Transverse colon (tissue), 4 donors: ENCODE data around the gene FAH. TPM values are rescaled to one million over a fixed set of nuclear protein-coding genes. Genes with fewer than 3 reads are reported as not detected.

Experiments used
- DNase-seq: peaks from one replicate; pipeline ENCODE4 v3.0.0-alpha.2; 2019
- H3K27ac ChIP-seq, 4 donors: fragments of 200-600 bp; sonication (generic); 2 replicates each; pipeline ENCODE4 v1.5.1; 2016 to 2018; ENCODE audit warnings: inconsistent platforms in 4 of 4
- H3K27me3 ChIP-seq: fragments of 200-600 bp; sonication (generic); 2 replicates; pipeline ENCODE4 v1.5.1; 2017; ENCODE audit warnings: inconsistent platforms
- H3K36me3 ChIP-seq, 4 donors: fragments of 200-600 bp; sonication (generic); 2 replicates each; pipeline ENCODE4 v1.5.1; 2017 to 2019; ENCODE audit warnings: inconsistent platforms in 4 of 4
- H3K4me1 ChIP-seq, 4 donors: fragments of 200-600 bp; sonication (generic); 2 replicates each; pipeline ENCODE4 v1.5.1; 2017 to 2020; ENCODE audit warnings: inconsistent platforms in 4 of 4
- H3K4me3 ChIP-seq, 4 donors: fragments of 200-600 bp; sonication (generic); 1 replicate in 1 of 4; 2 replicates in 3 of 4; pipeline versions ENCODE4 v1.5.1 to v1.6.1; 2017 to 2019; ENCODE audit warnings: inconsistent platforms in 4 of 4
- H3K9me3 ChIP-seq, 2 donors: fragments of 200-600 bp; sonication (generic); 2 replicates each; pipeline ENCODE4 v1.5.1; 2017 to 2019; ENCODE audit warnings: inconsistent platforms in 2 of 2
- EP300 ChIP-seq: sonication (generic); formaldehyde crosslinking; IDR thresholded peaks from one replicate; pipeline ENCODE4 v1.6.1; 2017; ENCODE audit warnings: antibody characterized with exemption, low read depth
- POLR2A ChIP-seq: fragments of 450-650 bp; IDR thresholded peaks from one replicate; pipeline ENCODE4 v1.6.1; 2016; ENCODE audit warnings: antibody characterized with exemption, mild to moderate bottlenecking, moderate library complexity
- POLR2AphosphoS5 ChIP-seq, 3 donors: sonication (generic); formaldehyde crosslinking; IDR thresholded peaks; one replicate each; pipeline ENCODE4 v1.6.1; 2016; ENCODE audit warnings: antibody characterized with exemption in 3 of 3
- WGBS, 2 donors: methylation state at CpG; one replicate each; pipeline ENCODE4 v1.1.5; 2018; ENCODE audit warnings: low coverage in 1 of 2; 5-methylcytosine and 5-hydroxymethylcytosine counted together
- in situ Hi-C, 4 donors: fragments of 200-750 bp; cut with MboI; loops; one replicate each; pipeline versions ENCODE4 v1.15.0 to v1.15.1; 2017; ENCODE audit warnings: low sequenced_read_pairs in 3 of 4, low pct_ligation_motif_present in 1 of 4, low pct_unique_long_range_greater_than_20kb in 1 of 4
- intact Hi-C: fragments of 100-400 bp; cut with DNase I; formaldehyde crosslinking; loops from one replicate; pipeline ENCODE4 v1.15.1; 2023; ENCODE audit warnings: low total_unique reads
- total RNA-seq, 4 donors: library from RNA; depleted of rRNA; stranded (reverse); fragments of >200 nt; gene quantifications; one replicate each; pipeline ENCODE4 v1.1.0, GENCODE V29; 2016
- TF ChIP-seq, protein P1 (sequence below), 5 experiments: fragments of 200-600 bp in 3 of 5; fragments of 450-650 bp in 2 of 5; sonication (generic) in 3 of 5; IDR thresholded peaks; 1 replicate in 2 of 5; 2 replicates in 3 of 5; pipeline ENCODE4 v1.5.1; 2016 to 2017; ENCODE audit warnings: antibody characterized with exemption in 5 of 5, inconsistent platforms in 3 of 5, mild to moderate bottlenecking in 2 of 5, moderate library complexity in 1 of 5

The FAH gene
- total RNA-seq, 4 donors from 2014 or later: 5.6 to 10.6 (median 8.7) TPM

GRCh38 chr15:80167936-80168335, 15.1 kb downstream of the FAH start:
- no peak for DNase-seq
- WGBS, 2 donors: 93 to 100% methylated on average over 1 to 8 of the region's 8 CpGs
- H3K9me3 ChIP-seq: no peaks in the 10 kb centered on the region
- H3K4me1 ChIP-seq: no peaks in the 10 kb centered on the region
- intact Hi-C loops: no loop called here
- no peak overlapping the region for H3K4me3 ChIP-seq
- no peaks in the 10 kb centered on the region for H3K27me3 ChIP-seq
- H3K36me3 ChIP-seq: no peaks in the 10 kb centered on the region
- TF ChIP-seq POLR2A: no peak
- no peak for TF ChIP-seq POLR2AphosphoS5 (IDR thresholded peaks at IDR 0.05)
- TF ChIP-seq, protein P1, sequence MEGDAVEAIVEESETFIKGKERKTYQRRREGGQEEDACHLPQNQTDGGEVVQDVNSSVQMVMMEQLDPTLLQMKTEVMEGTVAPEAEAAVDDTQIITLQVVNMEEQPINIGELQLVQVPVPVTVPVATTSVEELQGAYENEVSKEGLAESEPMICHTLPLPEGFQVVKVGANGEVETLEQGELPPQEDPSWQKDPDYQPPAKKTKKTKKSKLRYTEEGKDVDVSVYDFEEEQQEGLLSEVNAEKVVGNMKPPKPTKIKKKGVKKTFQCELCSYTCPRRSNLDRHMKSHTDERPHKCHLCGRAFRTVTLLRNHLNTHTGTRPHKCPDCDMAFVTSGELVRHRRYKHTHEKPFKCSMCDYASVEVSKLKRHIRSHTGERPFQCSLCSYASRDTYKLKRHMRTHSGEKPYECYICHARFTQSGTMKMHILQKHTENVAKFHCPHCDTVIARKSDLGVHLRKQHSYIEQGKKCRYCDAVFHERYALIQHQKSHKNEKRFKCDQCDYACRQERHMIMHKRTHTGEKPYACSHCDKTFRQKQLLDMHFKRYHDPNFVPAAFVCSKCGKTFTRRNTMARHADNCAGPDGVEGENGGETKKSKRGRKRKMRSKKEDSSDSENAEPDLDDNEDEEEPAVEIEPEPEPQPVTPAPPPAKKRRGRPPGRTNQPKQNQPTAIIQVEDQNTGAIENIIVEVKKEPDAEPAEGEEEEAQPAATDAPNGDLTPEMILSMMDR (IDR thresholded peaks at IDR 0.05): no peak
- TF ChIP-seq EP300: no peak
- in situ Hi-C loops: loop anchor here in 3 of 4 donors (25.0 kb wide), 2 partner anchors 106 to 281 kb away; partner anchors contain the start of genes MTHFS (in 2 of the 3) and ZFAND6 (in 2 of the 3)
- no peak overlapping the region for H3K27ac ChIP-seq

DNA sequence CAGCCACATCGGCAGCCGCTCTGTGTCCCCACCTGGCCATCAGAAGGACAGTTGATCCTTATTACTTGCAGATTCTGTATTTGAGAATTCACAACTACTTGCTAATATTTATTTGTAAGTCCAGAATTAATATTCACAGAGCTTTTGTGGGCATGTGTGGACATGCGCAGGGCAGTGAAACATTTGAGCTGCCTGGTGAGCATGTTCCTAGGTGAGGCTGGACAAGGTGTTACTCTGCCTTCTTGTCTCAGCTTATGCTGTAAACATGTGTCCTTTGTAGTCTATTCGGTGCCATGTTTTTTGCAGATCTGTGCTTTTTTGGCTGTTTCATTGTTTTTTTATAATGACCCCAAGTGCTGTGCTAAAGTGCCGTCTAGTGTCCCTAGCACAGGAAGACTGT, 15.6 kb downstream of the FAH start:
- in situ Hi-C loops: loop anchor here in 3 of 4 donors (25.0 kb wide), 2 partner anchors 106 to 281 kb away; partner anchors contain the start of genes MTHFS (in 2 of the 3) and ZFAND6 (in 2 of the 3)
- no peak overlapping the region for H3K27ac ChIP-seq
- 73 to 93% methylated on average over 5 of the region's 5 CpGs for WGBS, 2 donors
- no peaks in the 10 kb centered on the region for H3K27me3 ChIP-seq
- no peak overlapping the region for H3K4me3 ChIP-seq
- H3K9me3 ChIP-seq: no peaks in the 10 kb centered on the region
- TF ChIP-seq POLR2A (no peak), POLR2AphosphoS5 (IDR thresholded peaks at IDR 0.05) (no peak), EP300 (no peak)
- TF ChIP-seq, protein P1 (IDR thresholded peaks at IDR 0.05): no peak
- no peaks in the 10 kb centered on the region for H3K4me1 ChIP-seq
- no peak for DNase-seq
- no peaks in the 10 kb centered on the region for H3K36me3 ChIP-seq
- intact Hi-C loops: no loop called here

GRCh38 chr15:80169768-80170357, 17.1 kb downstream of the FAH start:
- WGBS, 2 donors: 95 to 100% methylated on average over 5 to 12 of the region's 12 CpGs
- TF ChIP-seq, protein P1 (IDR thresholded peaks at IDR 0.05): no peak
- TF ChIP-seq POLR2AphosphoS5 (IDR thresholded peaks at IDR 0.05) (no peak), POLR2A (no peak), EP300 (no peak)
- no peak overlapping the region for H3K4me3 ChIP-seq
- no peak for DNase-seq
- H3K4me1 ChIP-seq: no peaks in the 10 kb centered on the region
- no peaks in the 10 kb centered on the region for H3K27me3 ChIP-seq
- H3K27ac ChIP-seq: no peak overlapping the region
- in situ Hi-C loops: loop anchor here (10.0 to 25.0 kb wide), 3 partner anchors 108 to 283 kb away; partner anchors contain the start of genes MTHFS (in 2 of the 4) and ZFAND6 (in 2 of the 4)
- intact Hi-C loops: no loop called here
- no peaks in the 10 kb centered on the region for H3K9me3 ChIP-seq
- H3K36me3 ChIP-seq: no peaks in the 10 kb centered on the region

- WGBS, 2 donors: 93 to 94% methylated on average over 2 of the region's 2 CpGs
- Histone ChIP-seq H3K27me3 (no peaks in the 10 kb centered on the region), H3K4me3 (no peak overlapping the region), H3K36me3 (no peaks in the 10 kb centered on the region), H3K9me3 (no peaks in the 10 kb centered on the region), H3K4me1 (no peaks in the 10 kb centered on the region), H3K27ac (no peak overlapping the region)
- no peak for TF ChIP-seq POLR2AphosphoS5 (IDR thresholded peaks at IDR 0.05)
- no peak for TF ChIP-seq EP300
- no peak for TF ChIP-seq POLR2A
- TF ChIP-seq, protein P1 (IDR thresholded peaks at IDR 0.05): no peak
- in situ Hi-C loops: loop anchor here (10.0 to 25.0 kb wide), 3 partner anchors 108 to 283 kb away; partner anchors contain the start of genes MTHFS (in 2 of the 4) and ZFAND6 (in 2 of the 4)
- intact Hi-C loops: no loop called here
- DNase-seq: no peak
Measured at GRCh38 chr15:80170596-80170995, 17.8 kb downstream of the FAH start.
